K562 (cell line): ENCODE data around the gene DIP2C. TPM values are rescaled to one million over a fixed set of nuclear protein-coding genes. Genes with fewer than 3 reads are reported as not detected.

ENCODE experiments used
- ATAC-seq: fragments of 200-7000 bp; cut with Tn5 transposase; 3 replicates; pipeline ENCODE4 v1.9.1; 2020; ENCODE audit warnings: moderate library complexity
- BruUV-seq: library from RNA; stranded (reverse); fragments of 400-500 nt; replicated peaks from 2 replicates; lab custom pipeline; 2021; lab: Mats Ljungman, UMichigan
- CTCF ChIA-PET: fragments of 300-600 bp; formaldehyde crosslinking; extraction: SDS; loops from one replicate; lab custom pipeline; 2021; ENCODE audit warnings: low intra/inter-chr PET ratio; lab: Yijun Ruan, JAX
- POLR2A ChIA-PET: fragments of 300-600, 350-650 bp; sonication (Branson Sonifier 250); formaldehyde crosslinking; extraction: SDS; loops from one replicate; lab custom pipeline; 2021; ENCODE audit warnings: antibody characterized with exemption, inconsistent platforms; lab: Yijun Ruan, JAX
- DNase-seq, 4 experiments: peaks; one replicate each; pipeline versions ENCODE4 v3.0.0 to v3.0.0-alpha.2; 2011 to 2018; ENCODE audit warnings: low spot score in 3 of 4, mixed read lengths in 3 of 4; ENCODE audit errors: extremely low read depth in 1 of 4
- FAIRE-seq: peaks from 2 replicates; lab custom pipeline; 2011; peaks lifted over from hg19 to GRCh38; lab: Jason Lieb, UNC
- H2AFZ ChIP-seq: 2 replicates; pipeline ENCODE4 v1.6.0; 2011; ENCODE audit warnings: low read depth, low read length, control low read depth, inconsistent platforms
- H3K27ac ChIP-seq: fragments of 200-600 bp; 3 replicates; pipeline ENCODE4 v1.8.0; 2011; ENCODE audit warnings: low read depth, mild to moderate bottlenecking, control low read depth, inconsistent platforms, low read length, moderate library complexity, mixed read lengths; ENCODE audit errors: extremely low read depth
- H3K27me3 ChIP-seq, 2 experiments: fragments of 300-600 bp in 1 of 2; 2 replicates in 1 of 2; 3 replicates in 1 of 2; pipeline versions ENCODE4 v1.6.0 to v1.8.0; 2011; ENCODE audit warnings: inconsistent platforms in 2 of 2, low read length in 2 of 2, mild to moderate bottlenecking in 1 of 2, mixed read lengths in 1 of 2, moderate library complexity in 1 of 2; ENCODE audit not compliant: control insufficient read depth in 2 of 2, insufficient read depth in 2 of 2
- H3K36me3 ChIP-seq: fragments of 300-600 bp; 3 replicates; pipeline ENCODE4 v1.8.0; 2011; ENCODE audit warnings: mild to moderate bottlenecking, low read length, inconsistent platforms; ENCODE audit not compliant: control insufficient read depth, insufficient read depth
- H3K4me1 ChIP-seq, 2 experiments: fragments of 200-600 bp in 1 of 2; replicated peaks in 1 of 2; 2 replicates in 1 of 2; 3 replicates in 1 of 2; pipeline versions ENCODE4 v1.5.1 to v1.8.0; 2011; ENCODE audit warnings: inconsistent platforms in 2 of 2, low read length in 2 of 2, mild to moderate bottlenecking in 1 of 2, mixed read lengths in 1 of 2, moderate library complexity in 1 of 2; ENCODE audit not compliant: control insufficient read depth in 2 of 2, insufficient read depth in 2 of 2
- H3K4me2 ChIP-seq: 2 replicates; pipeline ENCODE4 v1.6.1; 2011; ENCODE audit warnings: low read length, control low read depth, inconsistent platforms, mixed read lengths; ENCODE audit not compliant: insufficient read depth
- H3K4me3 ChIP-seq: fragments of 200-600 bp; sonication (generic), shearing (Covaris generic); 2 replicates; pipeline ENCODE4 v1.5.1; 2016; ENCODE audit warnings: control low read depth, inconsistent platforms
- H3K79me2 ChIP-seq: fragments of 200-600 bp; 3 replicates; pipeline ENCODE4 v1.8.0; 2011; ENCODE audit warnings: low read length, inconsistent platforms; ENCODE audit not compliant: control insufficient read depth, insufficient read depth
- H3K9ac ChIP-seq, 2 experiments: 2 replicates each; pipeline versions ENCODE4 v1.6.0 to v1.6.1; 2011; ENCODE audit warnings: low read depth in 2 of 2, low read length in 2 of 2, control low read depth in 1 of 2, inconsistent platforms in 1 of 2, mild to moderate bottlenecking in 1 of 2, mixed read lengths in 1 of 2; ENCODE audit not compliant: insufficient read depth in 1 of 2
- H3K9me1 ChIP-seq: one replicate; pipeline ENCODE4 v1.6.0; 2011; ENCODE audit warnings: inconsistent platforms, mild to moderate bottlenecking, low read length, moderate library complexity; ENCODE audit not compliant: control insufficient read depth, insufficient read depth
- H3K9me3 ChIP-seq: replicated peaks from 2 replicates; pipeline ENCODE4 v1.5.1; 2011; ENCODE audit warnings: low read depth, low read length, inconsistent platforms; ENCODE audit not compliant: control insufficient read depth, insufficient read depth
- H4K20me1 ChIP-seq: replicated peaks from 2 replicates; pipeline ENCODE4 v1.6.1; 2011; ENCODE audit warnings: low read length, inconsistent platforms, mixed read lengths; ENCODE audit not compliant: control insufficient read depth, insufficient read depth
- CREBBP ChIP-seq: IDR thresholded peaks from one replicate; pipeline ENCODE4 v1.6.1; 2012; ENCODE audit warnings: low read depth, mild to moderate bottlenecking, control low read depth, inconsistent platforms, low read length
- FOXP1 ChIP-seq: sonication (generic); formaldehyde crosslinking; IDR thresholded peaks from 2 replicates; pipeline ENCODE4 v1.8.0; 2022; ENCODE audit warnings: mild to moderate bottlenecking, missing genetic modification reagents
- HOXB6 ChIP-seq: fragments of 250-450 bp; sonication (Bioruptor Pico); IDR thresholded peaks from 2 replicates; pipeline ENCODE4 v1.5.1; 2022; ENCODE audit warnings: mild to moderate bottlenecking, borderline replicate concordance
- MEF2D ChIP-seq: conservative IDR thresholded peaks from 2 replicates; pipeline ENCODE4 v1.6.1; 2016; ENCODE audit warnings: low read depth, missing genetic modification characterization, missing compliant biosample characterization
- MYBL2 ChIP-seq, 2 experiments: fragments of 450-650 bp in 1 of 2; sonication (generic) in 1 of 2; formaldehyde crosslinking in 1 of 2; IDR thresholded peaks; 2 replicates each; pipeline versions ENCODE4 v1.6.1 to v1.8.1; 2017 to 2022; ENCODE audit warnings: borderline replicate concordance in 1 of 2, inconsistent platforms in 1 of 2, low read depth in 1 of 2, mild to moderate bottlenecking in 1 of 2, missing genetic modification reagents in 1 of 2, moderate library complexity in 1 of 2
- RAD51 ChIP-seq: fragments of 450-650 bp; IDR thresholded peaks from 2 replicates; pipeline ENCODE4 v1.7.1; 2016; ENCODE audit warnings: low read depth, mild to moderate bottlenecking, borderline replicate concordance
- RBM14 ChIP-seq: fragments of 200-400 bp; formaldehyde crosslinking; IDR thresholded peaks from 2 replicates; pipeline ENCODE4 v1.6.1; 2018; ENCODE audit warnings: low read depth, mild to moderate bottlenecking, low read length, moderate library complexity, borderline replicate concordance; ENCODE audit not compliant: insufficient read depth
- RBM15 ChIP-seq: fragments of 200-400 bp; formaldehyde crosslinking; IDR thresholded peaks from 2 replicates; pipeline ENCODE4 v1.6.1; 2018; ENCODE audit warnings: mild to moderate bottlenecking, low read length, moderate library complexity; ENCODE audit not compliant: insufficient read depth
- TAL1 ChIP-seq: fragments of 450-650 bp; IDR thresholded peaks from 2 replicates; pipeline ENCODE4 v1.6.1; 2016; ENCODE audit warnings: mild to moderate bottlenecking
- YY1 ChIP-seq, 3 experiments: IDR thresholded peaks; 2 replicates each; pipeline ENCODE4 v1.6.1; 2011; ENCODE audit warnings: low read length in 2 of 3, mild to moderate bottlenecking in 2 of 3, moderate library complexity in 2 of 3, borderline replicate concordance in 1 of 3, control low read depth in 1 of 3, low read depth in 1 of 3; ENCODE audit not compliant: insufficient read depth in 3 of 3, insufficient replicate concordance in 2 of 3, control insufficient read depth in 1 of 3, insufficient read length in 1 of 3; ENCODE audit errors: extremely low read depth in 1 of 3
- ZC3H11A ChIP-seq: IDR thresholded peaks from 2 replicates; pipeline ENCODE4 v1.6.1; 2012; ENCODE audit warnings: low read depth, low read length, improper control_type of control experiment
- ZC3H4 ChIP-seq: sonication (generic); formaldehyde crosslinking; IDR thresholded peaks from 2 replicates; pipeline ENCODE4 v1.9.0; 2021; ENCODE audit warnings: missing genetic modification reagents, borderline replicate concordance
- ZNF444 ChIP-seq: fragments of 250-450 bp; sonication (Bioruptor Pico); IDR thresholded peaks from 2 replicates; pipeline ENCODE4 v1.4.0; 2020; ENCODE audit warnings: mild to moderate bottlenecking, moderate library complexity
- ZNF57 ChIP-seq: fragments of 450-650 bp; formaldehyde crosslinking; IDR thresholded peaks from 2 replicates; pipeline ENCODE4 v1.4.0; 2020; ENCODE audit warnings: mild to moderate bottlenecking, moderate library complexity
- ZZZ3 ChIP-seq: fragments of 450-650 bp; IDR thresholded peaks from 2 replicates; pipeline ENCODE4 v1.6.1; 2016; ENCODE audit warnings: antibody characterized with exemption, mild to moderate bottlenecking, moderate library complexity
- WGBS: fragments of 100-300 bp; shearing (Covaris generic); methylation state at CpG from one replicate; pipeline ENCODE4 v1.1.6; 2016; ENCODE audit warnings: low coverage, mixed read lengths; ENCODE audit not compliant: insufficient coverage; ENCODE audit errors: missing lambda C conversion rate; 5-methylcytosine and 5-hydroxymethylcytosine counted together
- in situ Hi-C: fragments of 300-500 bp; cut with MboI; formaldehyde crosslinking; loops from 4 replicates; pipeline ENCODE4 v1.15.0; 2018; ENCODE audit warnings: inconsistent platforms, mixed read lengths
- intact Hi-C: fragments of 100-400 bp; cut with micrococcal nuclease; formaldehyde crosslinking; loops from 2 replicates; pipeline ENCODE4 v1.14.2; 2022
- polyA plus RNA-seq, 8 experiments: library from polyadenylated mRNA; depleted of rRNA in 4 of 8; stranded (reverse) in 5 of 8; unstranded in 3 of 8; fragments of >200 nt; fragmentation: Nextera tagmentation in 2 of 8; fragmentation: Illumina TruSeq in 1 of 8; extraction: Ambion mirVana in 2 of 8; extraction: Trizol in 1 of 8; gene quantifications; 2 replicates each; pipeline versions ENCODE4 v1.2.1 to v1.2.3, GENCODE V29; 2011 to 2014; ENCODE audit warnings: inconsistent platforms in 1 of 8, missing spikeins in 1 of 8
- total RNA-seq, 7 experiments: library from RNA; depleted of rRNA in 6 of 7; stranded (reverse); fragments of >200 nt in 6 of 7; fragmentation: Illumina TruSeq in 2 of 7; extraction: Trizol in 2 of 7; gene quantifications; 2 replicates each; pipeline versions ENCODE4 v1.2.1 to v1.2.3, GENCODE V29; 2011 to 2021; ENCODE audit warnings: low replicate concordance in 1 of 7
- TF ChIP-seq, protein P1 (sequence below): sonication (generic); formaldehyde crosslinking; IDR thresholded peaks from 2 replicates; pipeline ENCODE4 v1.8.0; 2022; ENCODE audit warnings: missing genetic modification reagents, mild to moderate bottlenecking, moderate library complexity, borderline replicate concordance
- TF ChIP-seq, protein P2 (sequence below): fragments of 150-350 bp; IDR thresholded peaks from 2 replicates; pipeline ENCODE4 v1.6.1; 2014; ENCODE audit warnings: low read depth, mild to moderate bottlenecking, low read length, borderline replicate concordance

The DIP2C gene
- total and polyA plus RNA-seq, 9 of the 15 experiments (the other 6 are each of a cell fraction or from before 2014, with no cell fraction given): 0.01 TPM; not detected in 8

DNA sequence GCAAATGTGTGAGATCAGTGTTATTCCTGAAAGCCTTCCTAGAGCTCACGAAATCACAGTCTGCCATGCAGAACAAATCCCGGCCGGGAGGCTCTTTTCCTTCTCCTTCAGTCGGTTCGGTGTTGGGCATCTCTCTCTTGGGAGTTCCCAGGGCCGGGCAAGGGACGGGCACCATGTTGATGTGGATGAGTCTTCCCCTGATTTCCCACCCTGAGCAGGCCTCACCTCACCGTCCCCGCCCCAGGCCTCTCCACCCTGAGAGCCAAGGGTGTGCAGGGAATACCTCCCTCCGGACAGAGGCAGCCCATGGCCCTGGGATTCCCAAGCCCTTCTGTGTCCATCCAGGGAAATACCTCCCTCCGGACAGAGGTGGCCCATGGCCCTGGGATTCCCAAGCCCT is 28.0 kb upstream of the DIP2C start:
- intact Hi-C loops: no loop called here
- POLR2A ChIA-PET: no interaction called here
- no peak overlapping the region for H2AFZ ChIP-seq
- H3K4me1 ChIP-seq: no peaks in the 10 kb centered on the region
- H3K9me1 ChIP-seq: no peaks in the 10 kb centered on the region
- ATAC-seq: no peak
- TF ChIP-seq, protein P1, sequence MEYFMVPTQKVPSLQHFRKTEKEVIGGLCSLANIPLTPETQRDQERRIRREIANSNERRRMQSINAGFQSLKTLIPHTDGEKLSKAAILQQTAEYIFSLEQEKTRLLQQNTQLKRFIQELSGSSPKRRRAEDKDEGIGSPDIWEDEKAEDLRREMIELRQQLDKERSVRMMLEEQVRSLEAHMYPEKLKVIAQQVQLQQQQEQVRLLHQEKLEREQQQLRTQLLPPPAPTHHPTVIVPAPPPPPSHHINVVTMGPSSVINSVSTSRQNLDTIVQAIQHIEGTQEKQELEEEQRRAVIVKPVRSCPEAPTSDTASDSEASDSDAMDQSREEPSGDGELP (CRISPR knock-in tag): no peak
- TF ChIP-seq FOXP1 (CRISPR knock-in tag) (no peak), ZNF57 (CRISPR knock-in tag) (no peak), TAL1 (no peak), ZC3H4 (CRISPR knock-in tag) (no peak), HOXB6 (CRISPR knock-in tag) (no peak), ZZZ3 (no peak), RBM15 (no peak), YY1 (IDR thresholded peaks at IDR 0.05; ENCODE audit: borderline replicate concordance in 1 of 3, control insufficient read depth in 1 of 3, extremely low read depth in 1 of 3, insufficient read depth in 3 of 3, insufficient read length in 1 of 3, insufficient replicate concordance in 2 of 3, low read depth in 1 of 3, low read length in 2 of 3) (no peak), MYBL2 (IDR thresholded peaks at IDR 0.05; ENCODE audit: low read depth) (no peak), MYBL2 (CRISPR knock-in tag; IDR thresholded peaks at IDR 0.05; ENCODE audit: borderline replicate concordance) (no peak), ZNF444 (CRISPR knock-in tag) (no peak), CREBBP (no peak), RBM14 (no peak), MEF2D (tag) (no peak), ZC3H11A (no peak), RAD51 (no peak)
- TF ChIP-seq, protein P2, sequence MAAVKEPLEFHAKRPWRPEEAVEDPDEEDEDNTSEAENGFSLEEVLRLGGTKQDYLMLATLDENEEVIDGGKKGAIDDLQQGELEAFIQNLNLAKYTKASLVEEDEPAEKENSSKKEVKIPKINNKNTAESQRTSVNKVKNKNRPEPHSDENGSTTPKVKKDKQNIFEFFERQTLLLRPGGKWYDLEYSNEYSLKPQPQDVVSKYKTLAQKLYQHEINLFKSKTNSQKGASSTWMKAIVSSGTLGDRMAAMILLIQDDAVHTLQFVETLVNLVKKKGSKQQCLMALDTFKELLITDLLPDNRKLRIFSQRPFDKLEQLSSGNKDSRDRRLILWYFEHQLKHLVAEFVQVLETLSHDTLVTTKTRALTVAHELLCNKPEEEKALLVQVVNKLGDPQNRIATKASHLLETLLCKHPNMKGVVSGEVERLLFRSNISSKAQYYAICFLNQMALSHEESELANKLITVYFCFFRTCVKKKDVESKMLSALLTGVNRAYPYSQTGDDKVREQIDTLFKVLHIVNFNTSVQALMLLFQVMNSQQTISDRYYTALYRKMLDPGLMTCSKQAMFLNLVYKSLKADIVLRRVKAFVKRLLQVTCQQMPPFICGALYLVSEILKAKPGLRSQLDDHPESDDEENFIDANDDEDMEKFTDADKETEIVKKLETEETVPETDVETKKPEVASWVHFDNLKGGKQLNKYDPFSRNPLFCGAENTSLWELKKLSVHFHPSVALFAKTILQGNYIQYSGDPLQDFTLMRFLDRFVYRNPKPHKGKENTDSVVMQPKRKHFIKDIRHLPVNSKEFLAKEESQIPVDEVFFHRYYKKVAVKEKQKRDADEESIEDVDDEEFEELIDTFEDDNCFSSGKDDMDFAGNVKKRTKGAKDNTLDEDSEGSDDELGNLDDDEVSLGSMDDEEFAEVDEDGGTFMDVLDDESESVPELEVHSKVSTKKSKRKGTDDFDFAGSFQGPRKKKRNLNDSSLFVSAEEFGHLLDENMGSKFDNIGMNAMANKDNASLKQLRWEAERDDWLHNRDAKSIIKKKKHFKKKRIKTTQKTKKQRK: no peak
- in situ Hi-C loops: no loop called here
- no TSS peak for BruUV-seq
- CTCF ChIA-PET: no interaction called here
- H3K4me3 ChIP-seq: no peak overlapping the region
- 0% methylated on average over 9 of the region's 11 CpGs for WGBS
- DNase-seq: no peak
- no peak overlapping the region for H3K27ac ChIP-seq
- no peak overlapping the region for H3K9ac ChIP-seq
- FAIRE-seq: no peak
- H3K4me2 ChIP-seq: no peak overlapping the region
- 0 out of 2 replicates have a peak, but pooled peaks cover 3% of the 10 kb centered on the region for H4K20me1 ChIP-seq
- no peaks in the 10 kb centered on the region for H3K79me2 ChIP-seq
- H3K27me3 ChIP-seq: peaks cover 15 to 18% of the 10 kb centered on the region in 2 experiments
- no peaks in the 10 kb centered on the region for H3K9me3 ChIP-seq
- no peaks in the 10 kb centered on the region for H3K36me3 ChIP-seq
